ENCODE measurements around the gene CEP89. TPM values are rescaled to one million over a fixed set of nuclear protein-coding genes. Genes with fewer than 3 reads are reported as not detected.
"Not testable (repeated sequence)": the region's sequence is repeated elsewhere in the genome, so short reads cannot be mapped to it uniquely, and the experiment has no call there.

The CEP89 gene
- 7.1 TPM for total RNA-seq

DNA sequence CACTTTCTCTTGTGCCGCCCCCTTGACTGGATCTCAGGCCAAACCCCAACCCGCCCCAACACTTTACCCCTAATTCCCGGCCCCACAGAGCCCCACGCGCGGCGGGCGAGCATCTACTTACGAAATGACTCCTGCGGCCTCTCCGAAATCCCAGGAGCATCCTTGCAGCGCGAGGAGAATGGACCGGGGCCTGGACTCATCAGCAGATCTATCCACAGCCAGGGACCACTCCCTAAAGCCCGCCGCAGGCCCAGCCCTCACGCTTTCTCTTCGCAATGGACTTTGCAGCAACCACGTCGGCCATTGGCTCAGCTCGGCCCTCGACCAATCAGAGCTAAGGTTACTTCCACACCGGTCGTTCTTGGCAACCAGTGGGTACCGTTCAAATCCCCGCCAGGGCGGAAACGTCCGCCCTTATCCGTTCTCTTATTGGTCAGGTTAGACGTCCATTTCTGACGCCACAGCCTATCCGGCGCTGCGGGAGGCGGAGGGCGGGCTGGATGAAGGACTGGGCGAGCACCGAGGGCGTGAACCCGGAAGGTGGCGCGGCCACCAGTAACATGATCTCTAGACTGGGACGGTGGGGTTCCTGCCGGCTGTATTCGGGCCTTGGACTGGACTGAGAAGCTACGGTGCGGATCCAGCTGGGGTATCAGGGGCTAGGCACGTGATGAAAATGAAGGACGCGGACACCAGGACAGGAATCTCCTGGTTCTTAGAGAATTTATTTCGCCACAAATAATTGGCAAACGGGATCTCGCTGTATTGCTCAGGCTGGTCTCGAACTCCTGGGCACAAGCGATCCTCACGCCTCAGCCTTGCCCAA lies at the start of gene CEP89, which contains the start of gene FAAP24:
CEP89 (minus strand) TSS at position 244 of the 826 bp plus-strand sequence; CDS start at position 160, 84 bp downstream.
FAAP24 (plus strand) TSS at position 528 of the 826 bp plus-strand sequence. CDS start 955 bp downstream, outside the sequence.
- H3K27me3 ChIP-seq = no peaks in the 10 kb centered on the region
- peaks cover 0 to 2% of the 10 kb centered on the region in 2 donors for H3K36me3 ChIP-seq
- no peaks in the 10 kb centered on the region for H3K9me3 ChIP-seq
- peak; percentile 96 to 99 for DNase-seq (ENCODE audit: low spot score in 2 of 2)
- peak within 1 kb of the TSS; percentile 63 to 74 for H3K27ac ChIP-seq
- TF ChIP-seq, protein P1, sequence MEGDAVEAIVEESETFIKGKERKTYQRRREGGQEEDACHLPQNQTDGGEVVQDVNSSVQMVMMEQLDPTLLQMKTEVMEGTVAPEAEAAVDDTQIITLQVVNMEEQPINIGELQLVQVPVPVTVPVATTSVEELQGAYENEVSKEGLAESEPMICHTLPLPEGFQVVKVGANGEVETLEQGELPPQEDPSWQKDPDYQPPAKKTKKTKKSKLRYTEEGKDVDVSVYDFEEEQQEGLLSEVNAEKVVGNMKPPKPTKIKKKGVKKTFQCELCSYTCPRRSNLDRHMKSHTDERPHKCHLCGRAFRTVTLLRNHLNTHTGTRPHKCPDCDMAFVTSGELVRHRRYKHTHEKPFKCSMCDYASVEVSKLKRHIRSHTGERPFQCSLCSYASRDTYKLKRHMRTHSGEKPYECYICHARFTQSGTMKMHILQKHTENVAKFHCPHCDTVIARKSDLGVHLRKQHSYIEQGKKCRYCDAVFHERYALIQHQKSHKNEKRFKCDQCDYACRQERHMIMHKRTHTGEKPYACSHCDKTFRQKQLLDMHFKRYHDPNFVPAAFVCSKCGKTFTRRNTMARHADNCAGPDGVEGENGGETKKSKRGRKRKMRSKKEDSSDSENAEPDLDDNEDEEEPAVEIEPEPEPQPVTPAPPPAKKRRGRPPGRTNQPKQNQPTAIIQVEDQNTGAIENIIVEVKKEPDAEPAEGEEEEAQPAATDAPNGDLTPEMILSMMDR (IDR thresholded peaks at IDR 0.05) = no peak
- peak within 1 kb of the TSS; percentile 70 to 83 for H3K4me3 ChIP-seq
- H3K4me1 ChIP-seq = peaks cover 0 to 9% of the 10 kb centered on the region in 2 donors
- intact Hi-C loops (cut with DNase I) = loop anchor here (2.0 to 10.0 kb wide), 6 partner anchors 109 to 550 kb away; partner anchors contain the start of genes ANKRD27, CEBPA, CEBPG and GPATCH1

DNA sequence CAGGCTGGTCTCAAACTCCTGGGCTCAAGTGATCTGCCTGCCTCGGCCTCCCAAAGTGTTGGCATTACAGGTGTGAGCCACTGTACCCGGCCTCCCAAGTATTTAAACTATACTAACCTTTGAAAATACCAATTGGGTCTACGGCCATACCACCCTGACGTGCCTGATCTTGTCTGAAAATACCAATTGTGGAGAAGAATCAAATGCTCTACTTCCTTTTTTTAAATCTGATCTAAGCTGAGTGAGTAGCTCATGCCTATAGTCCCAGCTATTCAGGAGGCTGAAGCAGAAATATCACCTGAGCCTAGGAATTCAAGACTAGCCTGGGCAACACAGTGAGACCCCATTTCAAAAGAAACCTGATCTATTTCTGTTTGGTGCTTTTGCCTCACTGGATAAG lies 39.1 kb upstream of the CEP89 start:
- intact Hi-C loops (cut with DNase I); H3K9me3 ChIP-seq; DNase-seq (ENCODE audit: low spot score in 2 of 2); H3K27ac ChIP-seq; H3K4me1 ChIP-seq; H3K4me3 ChIP-seq; H3K27me3 ChIP-seq; H3K36me3 ChIP-seq: not testable (repeated sequence)

DNA sequence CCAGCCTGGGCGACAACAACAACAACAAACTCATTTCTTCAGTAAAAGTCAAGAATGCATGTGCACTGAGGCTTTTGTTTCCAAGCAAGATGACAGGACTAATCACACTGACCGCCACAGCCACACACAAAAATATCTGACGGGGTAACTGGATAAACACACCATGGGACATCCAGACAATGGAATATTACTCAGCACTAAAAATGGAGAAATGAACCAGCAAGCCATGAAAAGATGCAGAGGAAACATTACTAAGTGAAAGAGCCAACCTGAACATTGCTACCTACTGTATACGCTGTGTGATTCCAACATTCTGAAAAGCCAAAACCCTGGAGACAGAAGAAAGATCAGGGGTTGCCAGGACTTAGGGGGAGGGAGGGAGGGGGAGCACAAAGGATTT lies 37.0 kb upstream of the CEP89 start:
- intact Hi-C loops (cut with DNase I) = no loop called here
- no peak overlapping the region for H3K4me3 ChIP-seq
- DNase-seq (ENCODE audit: low spot score in 2 of 2) = no peak
- no peaks in the 10 kb centered on the region for H3K9me3 ChIP-seq
- TF ChIP-seq, protein P1 (IDR thresholded peaks at IDR 0.05) = no peak
- H3K36me3 ChIP-seq = no peaks in the 10 kb centered on the region
- H3K27ac ChIP-seq = no peak overlapping the region
- H3K4me1 ChIP-seq = no peaks in the 10 kb centered on the region
- no peaks in the 10 kb centered on the region for H3K27me3 ChIP-seq

DNA sequence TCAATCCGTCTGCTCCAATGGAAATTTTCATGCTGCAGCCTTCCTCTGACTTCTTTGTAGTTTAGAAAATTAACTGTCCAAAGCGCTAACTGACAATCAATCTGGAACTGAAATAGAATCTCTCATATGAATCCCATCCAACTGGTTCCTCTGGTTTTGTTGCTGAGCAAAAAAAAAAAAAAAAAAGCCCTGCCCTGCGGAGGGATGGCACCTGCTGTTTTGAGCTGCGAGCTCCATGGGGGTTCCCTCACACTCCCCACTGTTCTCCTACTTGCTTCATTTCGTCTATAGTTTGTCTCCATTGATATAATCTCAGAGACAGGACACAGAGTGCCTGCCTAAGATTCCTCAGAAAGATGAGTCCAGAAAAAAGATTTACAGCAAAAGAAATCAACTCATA lies 33.7 kb upstream of the CEP89 start:
- Histone ChIP-seq H3K27ac (no peak overlapping the region), H3K4me1 (no peaks in the 10 kb centered on the region), H3K4me3 (no peak overlapping the region), H3K9me3 (no peaks in the 10 kb centered on the region), H3K36me3 (no peaks in the 10 kb centered on the region), H3K27me3 (no peaks in the 10 kb centered on the region)
- TF ChIP-seq, protein P1 (IDR thresholded peaks at IDR 0.05) = no peak
- intact Hi-C loops (cut with DNase I) = no loop called here
- DNase-seq (ENCODE audit: low spot score in 2 of 2) = no peak

DNA sequence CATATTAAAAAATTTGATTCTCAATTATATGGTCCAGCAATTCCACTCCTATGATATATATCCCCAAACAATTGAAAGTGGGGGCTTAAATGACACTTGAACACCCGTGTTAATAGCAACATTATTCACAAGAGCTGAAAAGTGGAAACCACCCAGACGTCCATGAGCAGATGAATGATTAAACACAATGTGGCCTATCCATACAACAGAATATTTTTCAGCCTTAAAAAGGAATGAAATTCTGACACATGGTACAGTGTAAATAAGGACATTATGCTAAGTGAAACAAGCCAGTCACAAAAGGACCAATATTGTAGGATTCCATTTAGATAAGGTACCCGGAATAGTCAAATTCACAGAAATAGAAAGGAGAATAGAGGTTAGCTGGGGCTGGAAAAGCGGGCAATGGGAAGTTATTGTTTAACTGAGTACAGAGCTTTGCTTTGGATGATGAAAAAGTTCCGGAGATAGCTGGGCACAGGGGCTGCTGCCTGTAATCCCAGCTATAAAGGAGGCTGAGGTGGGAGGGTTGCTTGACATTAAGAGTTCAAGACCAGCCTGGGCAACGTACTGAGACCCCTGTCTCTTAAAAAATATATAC lies 31.8 kb upstream of the CEP89 start:
- H3K9me3 ChIP-seq; DNase-seq (ENCODE audit: low spot score in 2 of 2); H3K36me3 ChIP-seq; intact Hi-C loops (cut with DNase I); H3K4me3 ChIP-seq; H3K27ac ChIP-seq; H3K4me1 ChIP-seq; H3K27me3 ChIP-seq: not testable (repeated sequence)

DNA sequence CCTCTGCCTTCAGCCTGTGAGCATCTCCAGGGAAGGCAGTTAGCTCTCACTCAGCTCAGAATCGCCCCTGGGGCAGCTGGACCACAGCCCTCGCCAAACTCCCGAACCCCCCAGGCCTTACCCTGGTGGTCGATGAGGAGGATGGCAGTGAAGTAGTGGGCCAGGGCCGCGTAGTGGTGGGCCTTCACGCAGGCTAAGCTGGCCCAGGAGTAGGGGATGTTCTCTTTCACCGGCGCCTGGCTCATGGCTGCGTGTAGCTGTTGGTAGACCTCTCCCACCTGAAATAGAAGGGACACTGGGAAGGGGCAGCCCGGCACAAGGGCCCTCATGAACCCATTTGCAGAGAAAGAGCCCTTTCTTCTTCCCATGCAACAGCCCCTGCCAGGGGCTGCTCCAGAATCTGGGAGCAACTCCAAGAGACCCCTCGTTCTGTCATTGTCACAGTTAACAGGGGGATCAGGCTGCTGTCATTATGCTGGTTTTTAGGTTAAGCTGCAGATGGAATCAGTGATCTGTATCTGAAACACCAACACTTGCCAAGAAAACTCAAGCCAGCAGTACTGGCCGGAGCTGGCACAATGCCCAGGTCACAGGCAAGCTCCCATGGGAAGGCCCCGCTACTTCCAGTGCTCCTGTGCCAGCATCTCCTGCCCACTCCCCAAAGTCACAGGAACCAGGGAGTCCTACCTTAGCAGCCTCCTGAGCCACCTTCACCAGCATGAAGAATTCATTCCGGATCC lies 30.5 kb upstream of the CEP89 start:
- H3K4me1 ChIP-seq; H3K27ac ChIP-seq; H3K27me3 ChIP-seq; DNase-seq (ENCODE audit: low spot score in 2 of 2); H3K36me3 ChIP-seq; intact Hi-C loops (cut with DNase I); H3K4me3 ChIP-seq; H3K9me3 ChIP-seq: not testable (repeated sequence)
